ENCODE results near the gene SPTA1.

The SPTA1 gene

GRCh38 chr1:158563853-158564252 lies 122.7 kb downstream of the SPTA1 start:
- no peak for DNase-seq
